Measurements from ENCODE around the gene CNP. TPM values are rescaled to one million over a fixed set of nuclear protein-coding genes. Genes with fewer than 3 reads are reported as not detected.
A peak's percentile ranks its signal among the peaks of the same experiment; 100 is the strongest.

CNP gene
- total RNA-seq, 2 donors from 2014 or later, result 32.4 to 56.3 TPM

DNA sequence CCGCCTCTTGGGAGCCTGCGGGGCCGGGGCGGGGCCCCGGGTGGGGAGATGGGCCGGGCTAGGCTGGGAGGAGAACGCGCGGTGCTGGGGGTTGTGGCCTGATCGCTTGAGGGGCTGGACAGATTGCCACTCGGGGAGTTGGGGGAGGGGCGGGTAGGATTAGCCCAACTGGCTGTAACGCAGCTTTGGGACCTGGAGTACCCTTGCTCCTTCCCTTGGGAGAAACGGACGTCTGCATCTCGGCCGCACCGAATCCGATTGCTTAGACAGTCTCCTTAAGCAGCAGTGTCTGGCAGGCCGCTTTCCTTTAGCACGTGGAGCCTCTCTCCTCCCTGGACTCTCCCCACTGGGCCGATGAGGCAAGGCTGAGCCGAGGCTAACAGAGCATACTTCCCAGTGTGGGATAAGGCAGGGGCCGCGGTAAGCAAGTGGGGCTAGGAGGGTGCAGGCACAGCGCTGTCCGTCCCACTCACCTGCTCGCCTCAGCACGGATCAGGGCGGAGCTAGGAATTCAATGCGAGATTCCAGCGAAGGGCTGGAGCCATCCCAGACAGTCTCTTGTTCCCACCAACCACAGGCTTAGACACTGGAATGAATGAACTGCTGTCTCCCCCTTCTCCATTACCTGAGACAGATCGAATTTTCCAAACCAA, 47.3 kb upstream of the CNP start:
- Histone ChIP-seq H3K9me3 (no peaks in the 10 kb centered on the region), H3K4me3 (peak overlapping the region; percentile 84), H3K27ac (peak overlapping the region; percentile 41 to 49), H3K27me3 (replicated peaks; ENCODE audit: insufficient read depth) (no peaks in the 10 kb centered on the region), H3K36me3 (no peaks in the 10 kb centered on the region), H3K4me1 (ENCODE audit: control insufficient read depth in 1 of 2, low read depth in 2 of 2) (peaks cover 6 to 20% of the 10 kb centered on the region in 2 donors)
- TF ChIP-seq, protein P1, sequence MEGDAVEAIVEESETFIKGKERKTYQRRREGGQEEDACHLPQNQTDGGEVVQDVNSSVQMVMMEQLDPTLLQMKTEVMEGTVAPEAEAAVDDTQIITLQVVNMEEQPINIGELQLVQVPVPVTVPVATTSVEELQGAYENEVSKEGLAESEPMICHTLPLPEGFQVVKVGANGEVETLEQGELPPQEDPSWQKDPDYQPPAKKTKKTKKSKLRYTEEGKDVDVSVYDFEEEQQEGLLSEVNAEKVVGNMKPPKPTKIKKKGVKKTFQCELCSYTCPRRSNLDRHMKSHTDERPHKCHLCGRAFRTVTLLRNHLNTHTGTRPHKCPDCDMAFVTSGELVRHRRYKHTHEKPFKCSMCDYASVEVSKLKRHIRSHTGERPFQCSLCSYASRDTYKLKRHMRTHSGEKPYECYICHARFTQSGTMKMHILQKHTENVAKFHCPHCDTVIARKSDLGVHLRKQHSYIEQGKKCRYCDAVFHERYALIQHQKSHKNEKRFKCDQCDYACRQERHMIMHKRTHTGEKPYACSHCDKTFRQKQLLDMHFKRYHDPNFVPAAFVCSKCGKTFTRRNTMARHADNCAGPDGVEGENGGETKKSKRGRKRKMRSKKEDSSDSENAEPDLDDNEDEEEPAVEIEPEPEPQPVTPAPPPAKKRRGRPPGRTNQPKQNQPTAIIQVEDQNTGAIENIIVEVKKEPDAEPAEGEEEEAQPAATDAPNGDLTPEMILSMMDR (IDR thresholded peaks at IDR 0.05), result no peak
- no peak for DNase-seq (ENCODE audit: low spot score)
- ATAC-seq (ENCODE audit: insufficient number of reproducible peaks, low FRiP score, low read depth), result peak; percentile 15

- H3K36me3 ChIP-seq, result no peaks in the 10 kb centered on the region
- TF ChIP-seq, protein P1 (IDR thresholded peaks at IDR 0.05), result no peak
- H3K27me3 ChIP-seq (replicated peaks; ENCODE audit: insufficient read depth), result no peaks in the 10 kb centered on the region
- H3K27ac ChIP-seq, result no peak overlapping the region
- DNase-seq (ENCODE audit: low spot score) (no peak), ATAC-seq (ENCODE audit: insufficient number of reproducible peaks, low FRiP score, low read depth) (no peak)
- H3K9me3 ChIP-seq, result no peaks in the 10 kb centered on the region
- H3K4me3 ChIP-seq, result peak overlapping the region; percentile 84
- peaks cover 6 to 20% of the 10 kb centered on the region in 2 donors for H3K4me1 ChIP-seq (ENCODE audit: control insufficient read depth in 1 of 2, low read depth in 2 of 2)
Measured at GRCh38 chr17:41919840-41920579, 46.6 kb upstream of the CNP start.

DNA sequence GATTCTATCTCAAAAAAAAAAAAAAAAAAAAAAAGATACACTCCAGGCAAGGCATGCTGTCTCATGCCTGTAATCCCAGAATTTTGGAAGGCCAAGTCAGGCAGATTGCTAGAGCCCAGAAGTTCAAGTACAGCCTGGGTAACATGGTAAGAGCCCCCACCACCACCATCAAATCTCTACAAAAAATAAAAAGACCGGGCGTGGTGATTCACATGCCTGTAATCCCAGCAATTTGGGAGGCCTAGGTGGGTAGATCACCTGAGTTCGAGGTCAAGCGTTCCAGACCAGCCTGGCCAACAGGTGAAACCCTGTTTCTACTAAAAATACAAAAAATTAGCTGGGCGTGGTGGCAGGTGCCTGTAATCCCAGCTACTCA, 46.0 kb upstream of the CNP start:
- H3K27ac ChIP-seq, result no peak overlapping the region
- ATAC-seq (ENCODE audit: insufficient number of reproducible peaks, low FRiP score, low read depth) (no peak), DNase-seq (ENCODE audit: low spot score) (no peak)
- no peaks in the 10 kb centered on the region for H3K27me3 ChIP-seq (replicated peaks; ENCODE audit: insufficient read depth)
- no peaks in the 10 kb centered on the region for H3K9me3 ChIP-seq
- H3K4me3 ChIP-seq, result no peak overlapping the region
- H3K36me3 ChIP-seq, result no peaks in the 10 kb centered on the region
- TF ChIP-seq, protein P1 (IDR thresholded peaks at IDR 0.05), result no peak
- peaks cover 6 to 20% of the 10 kb centered on the region in 2 donors for H3K4me1 ChIP-seq (ENCODE audit: control insufficient read depth in 1 of 2, low read depth in 2 of 2)

- TF ChIP-seq, protein P1 (IDR thresholded peaks at IDR 0.05), result no peak
- no peak for ATAC-seq (ENCODE audit: insufficient number of reproducible peaks, low FRiP score, low read depth)
- H3K4me3 ChIP-seq, result no peak overlapping the region
Measured at GRCh38 chr17:41925991-41926590, 40.5 kb upstream of the CNP start.

GRCh38 chr17:41928693-41929251, 37.8 kb upstream of the CNP start:
- H3K27ac ChIP-seq, result no peak overlapping the region
- H3K9me3 ChIP-seq, result no peaks in the 10 kb centered on the region
- H3K36me3 ChIP-seq, result no peaks in the 10 kb centered on the region
- TF ChIP-seq, protein P1 (IDR thresholded peaks at IDR 0.05), result no peak
- no peaks in the 10 kb centered on the region for H3K27me3 ChIP-seq (replicated peaks; ENCODE audit: insufficient read depth)
- peaks cover 0 to 8% of the 10 kb centered on the region in 2 donors for H3K4me1 ChIP-seq (ENCODE audit: control insufficient read depth in 1 of 2, low read depth in 2 of 2)
- DNase-seq (ENCODE audit: low spot score), result no peak
- H3K4me3 ChIP-seq, result no peak overlapping the region
- no peak for ATAC-seq (ENCODE audit: insufficient number of reproducible peaks, low FRiP score, low read depth)

More at GRCh38 chr17:41925991-41926590, 40.5 kb upstream of the CNP start:
- Histone ChIP-seq H3K27me3 (replicated peaks; ENCODE audit: insufficient read depth) (no peaks in the 10 kb centered on the region), H3K9me3 (no peaks in the 10 kb centered on the region), H3K4me1 (ENCODE audit: control insufficient read depth in 1 of 2, low read depth in 2 of 2) (peaks cover 0 to 8% of the 10 kb centered on the region in 2 donors), H3K27ac (no peak overlapping the region), H3K36me3 (no peaks in the 10 kb centered on the region)
- no peak for DNase-seq (ENCODE audit: low spot score)
